Muscle of leg (tissue), 11 donors: Measurements from ENCODE around the gene MYO3B. TPM values are rescaled to one million over a fixed set of nuclear protein-coding genes. Genes with fewer than 3 reads are reported as not detected.

Source experiments
- DNase-seq: peaks from one replicate; pipeline ENCODE4 v3.0.0; 2013
- H3K27ac ChIP-seq: one replicate; pipeline ENCODE4 v1.5.1; 2013; ENCODE audit warnings: mild to moderate bottlenecking, low read length, control low read depth
- H3K27me3 ChIP-seq: one replicate; pipeline ENCODE4 v1.6.1; 2013; ENCODE audit warnings: low read length; ENCODE audit not compliant: control insufficient read depth, insufficient read depth
- H3K36me3 ChIP-seq: one replicate; pipeline ENCODE4 v1.6.1; 2013; ENCODE audit warnings: low read length; ENCODE audit not compliant: control insufficient read depth, insufficient read depth
- H3K4me1 ChIP-seq: one replicate; pipeline ENCODE4 v1.6.1; 2013; ENCODE audit warnings: low read length; ENCODE audit not compliant: control insufficient read depth, insufficient read depth
- H3K4me3 ChIP-seq: one replicate; pipeline ENCODE4 v1.5.1; 2013; ENCODE audit warnings: low read length, control low read depth
- H3K9me3 ChIP-seq: replicated peaks from 2 replicates; pipeline ENCODE4 v1.6.1; 2013; ENCODE audit warnings: low read depth, low read length; ENCODE audit not compliant: control insufficient read depth
- WGBS: methylation state at CpG from one replicate; pipeline ENCODE4 v1.1.5; 2013; ENCODE audit warnings: missing lambda C conversion rate; ENCODE audit not compliant: insufficient coverage; 5-methylcytosine and 5-hydroxymethylcytosine counted together
- polyA plus RNA-seq, 8 donors: library from polyadenylated mRNA; unstranded; fragments of 120-200 nt; gene quantifications; one replicate each; pipeline versions ENCODE4 v1.2.1 to v1.2.3, GENCODE V29; 2013; ENCODE audit warnings: inconsistent platforms in 1 of 8, low replicate concordance in 1 of 8; ENCODE audit not compliant: insufficient read length in 8 of 8, insufficient read depth in 1 of 8
- total RNA-seq: library from RNA; stranded (reverse); fragments of 120-200 nt; gene quantifications from one replicate; pipeline ENCODE4 v1.2.4, GENCODE V29; 2013

Gene MYO3B
- total and polyA plus RNA-seq, 9 donors, result 0.12 to 0.79 (median 0.18) TPM

- DNase-seq, result no peak
- Histone ChIP-seq H3K4me3 (no peak overlapping the region), H3K36me3 (no peaks in the 10 kb centered on the region), H3K4me1 (no peaks in the 10 kb centered on the region), H3K27me3 (peaks cover 4% of the 10 kb centered on the region), H3K9me3 (no peaks in the 10 kb centered on the region), H3K27ac (no peak overlapping the region)
- no CpG with 5 or more reads among the region's 4 CpGs for WGBS
These were observed 202.3 kb downstream of the MYO3B start for GRCh38 chr2:170380267-170380666.

GRCh38 chr2:170381678-170382077, 203.7 kb downstream of the MYO3B start:
- no peak for DNase-seq
- Histone ChIP-seq H3K9me3 (no peaks in the 10 kb centered on the region), H3K27ac (no peak overlapping the region), H3K27me3 (peaks cover 2% of the 10 kb centered on the region), H3K4me3 (no peak overlapping the region), H3K4me1 (no peaks in the 10 kb centered on the region), H3K36me3 (no peaks in the 10 kb centered on the region)
- WGBS, result 100% methylated on average over 1 of the region's 2 CpGs

- H3K4me3 ChIP-seq, result no peak overlapping the region
- H3K9me3 ChIP-seq, result no peaks in the 10 kb centered on the region
- WGBS, result 62% methylated on average over 2 of the region's 3 CpGs
- DNase-seq, result no peak
- no peak overlapping the region for H3K27ac ChIP-seq
- H3K36me3 ChIP-seq, result no peaks in the 10 kb centered on the region
- H3K4me1 ChIP-seq, result no peaks in the 10 kb centered on the region
- H3K27me3 ChIP-seq, result peaks cover 7% of the 10 kb centered on the region
These were observed 208.6 kb downstream of the MYO3B start for GRCh38 chr2:170386554-170386953.

GRCh38 chr2:170391018-170391417, 213.1 kb downstream of the MYO3B start:
- H3K27me3 ChIP-seq, result peaks cover 6% of the 10 kb centered on the region
- H3K36me3 ChIP-seq, result no peaks in the 10 kb centered on the region

GRCh38 chr2:170391697-170392096, 213.8 kb downstream of the MYO3B start:
- Histone ChIP-seq H3K9me3 (no peaks in the 10 kb centered on the region), H3K4me1 (no peaks in the 10 kb centered on the region), H3K27me3 (peaks cover 6% of the 10 kb centered on the region), H3K27ac (no peak overlapping the region), H3K36me3 (no peaks in the 10 kb centered on the region), H3K4me3 (no peak overlapping the region)
- no CpG with 5 or more reads among the region's 5 CpGs for WGBS
- no peak for DNase-seq

More at GRCh38 chr2:170391018-170391417, 213.1 kb downstream of the MYO3B start:
- no peak for DNase-seq
- H3K27ac ChIP-seq, result no peak overlapping the region
- no peak overlapping the region for H3K4me3 ChIP-seq
- no peaks in the 10 kb centered on the region for H3K9me3 ChIP-seq
- no peaks in the 10 kb centered on the region for H3K4me1 ChIP-seq
- no CpG with 5 or more reads among the region's 2 CpGs for WGBS

GRCh38 chr2:170393861-170394498, 216.0 kb downstream of the MYO3B start:
- H3K36me3 ChIP-seq, result no peaks in the 10 kb centered on the region
- DNase-seq, result no peak
- peaks cover 2% of the 10 kb centered on the region for H3K27me3 ChIP-seq
- H3K4me1 ChIP-seq, result no peaks in the 10 kb centered on the region
- WGBS, result no CpG with 5 or more reads among the region's 2 CpGs
- H3K4me3 ChIP-seq, result no peak overlapping the region
- H3K9me3 ChIP-seq, result no peaks in the 10 kb centered on the region
- no peak overlapping the region for H3K27ac ChIP-seq

GRCh38 chr2:170394641-170395387, 216.9 kb downstream of the MYO3B start:
- Histone ChIP-seq H3K9me3 (no peaks in the 10 kb centered on the region), H3K4me1 (no peaks in the 10 kb centered on the region), H3K36me3 (no peaks in the 10 kb centered on the region), H3K4me3 (no peak overlapping the region), H3K27ac (no peak overlapping the region), H3K27me3 (peaks cover 2% of the 10 kb centered on the region)
- peak; percentile 20 for DNase-seq

GRCh38 chr2:170396799-170397459, 219.0 kb downstream of the MYO3B start:
- peak; percentile 19 for DNase-seq
- WGBS, result no CpG with 5 or more reads among the region's 5 CpGs

GRCh38 chr2:170401187-170401586, 223.2 kb downstream of the MYO3B start:
- Histone ChIP-seq H3K36me3 (no peaks in the 10 kb centered on the region), H3K4me1 (no peaks in the 10 kb centered on the region), H3K27ac (no peak overlapping the region), H3K27me3 (peaks cover 4% of the 10 kb centered on the region), H3K4me3 (no peak overlapping the region), H3K9me3 (no peaks in the 10 kb centered on the region)
- DNase-seq, result no peak
- WGBS, result 78% methylated on average over 3 of the region's 3 CpGs

More at GRCh38 chr2:170396799-170397459, 219.0 kb downstream of the MYO3B start:
- Histone ChIP-seq H3K4me1 (no peaks in the 10 kb centered on the region), H3K27me3 (peaks cover 4% of the 10 kb centered on the region), H3K9me3 (no peaks in the 10 kb centered on the region), H3K27ac (no peak overlapping the region), H3K36me3 (no peaks in the 10 kb centered on the region), H3K4me3 (no peak overlapping the region)

GRCh38 chr2:170404846-170405245, 226.9 kb downstream of the MYO3B start:
- WGBS, result 86% methylated on average over 1 of the region's 3 CpGs
- no peak for DNase-seq

More at GRCh38 chr2:170404846-170405245, 226.9 kb downstream of the MYO3B start:
- Histone ChIP-seq H3K36me3 (no peaks in the 10 kb centered on the region), H3K9me3 (no peaks in the 10 kb centered on the region), H3K4me3 (no peak overlapping the region), H3K27ac (no peak overlapping the region), H3K27me3 (peaks cover 10% of the 10 kb centered on the region), H3K4me1 (peaks cover 4% of the 10 kb centered on the region)
